ENCODE data around the gene ACSF2.

ACSF2 gene

GRCh38 chr17:50464736-50465135, 38.7 kb downstream of the ACSF2 start:
- TF ChIP-seq, protein P1, sequence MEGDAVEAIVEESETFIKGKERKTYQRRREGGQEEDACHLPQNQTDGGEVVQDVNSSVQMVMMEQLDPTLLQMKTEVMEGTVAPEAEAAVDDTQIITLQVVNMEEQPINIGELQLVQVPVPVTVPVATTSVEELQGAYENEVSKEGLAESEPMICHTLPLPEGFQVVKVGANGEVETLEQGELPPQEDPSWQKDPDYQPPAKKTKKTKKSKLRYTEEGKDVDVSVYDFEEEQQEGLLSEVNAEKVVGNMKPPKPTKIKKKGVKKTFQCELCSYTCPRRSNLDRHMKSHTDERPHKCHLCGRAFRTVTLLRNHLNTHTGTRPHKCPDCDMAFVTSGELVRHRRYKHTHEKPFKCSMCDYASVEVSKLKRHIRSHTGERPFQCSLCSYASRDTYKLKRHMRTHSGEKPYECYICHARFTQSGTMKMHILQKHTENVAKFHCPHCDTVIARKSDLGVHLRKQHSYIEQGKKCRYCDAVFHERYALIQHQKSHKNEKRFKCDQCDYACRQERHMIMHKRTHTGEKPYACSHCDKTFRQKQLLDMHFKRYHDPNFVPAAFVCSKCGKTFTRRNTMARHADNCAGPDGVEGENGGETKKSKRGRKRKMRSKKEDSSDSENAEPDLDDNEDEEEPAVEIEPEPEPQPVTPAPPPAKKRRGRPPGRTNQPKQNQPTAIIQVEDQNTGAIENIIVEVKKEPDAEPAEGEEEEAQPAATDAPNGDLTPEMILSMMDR (conservative IDR thresholded peaks at IDR 0.05) = no peak
- no peak overlapping the region for H3K27ac ChIP-seq

- H3K27ac ChIP-seq = no peak overlapping the region
- TF ChIP-seq, protein P1 (conservative IDR thresholded peaks at IDR 0.05) = no peak
Measured at GRCh38 chr17:50465171-50465570, 39.2 kb downstream of the ACSF2 start.

DNA sequence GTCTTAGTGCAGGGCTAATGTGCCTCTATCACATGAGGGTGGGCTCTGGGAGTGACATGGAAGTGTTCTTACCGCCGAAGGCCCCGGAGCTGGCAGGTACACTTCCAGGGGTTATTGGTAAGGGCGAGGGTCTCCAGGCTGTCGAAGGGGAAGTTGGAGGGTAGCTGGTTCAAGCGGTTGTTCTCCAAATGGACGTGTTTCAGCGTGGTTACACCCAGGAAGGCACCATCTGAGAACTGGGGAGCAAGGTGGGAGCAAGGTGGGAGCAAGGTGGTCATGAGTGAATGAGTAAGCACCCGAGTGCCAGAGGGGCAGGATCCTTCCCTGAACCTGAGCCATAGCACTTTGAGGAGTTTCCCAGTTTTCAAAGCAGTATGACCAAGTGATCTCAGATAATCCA, 39.6 kb downstream of the ACSF2 start:
- no peak overlapping the region for H3K27ac ChIP-seq
- TF ChIP-seq, protein P1 (conservative IDR thresholded peaks at IDR 0.05) = no peak

DNA sequence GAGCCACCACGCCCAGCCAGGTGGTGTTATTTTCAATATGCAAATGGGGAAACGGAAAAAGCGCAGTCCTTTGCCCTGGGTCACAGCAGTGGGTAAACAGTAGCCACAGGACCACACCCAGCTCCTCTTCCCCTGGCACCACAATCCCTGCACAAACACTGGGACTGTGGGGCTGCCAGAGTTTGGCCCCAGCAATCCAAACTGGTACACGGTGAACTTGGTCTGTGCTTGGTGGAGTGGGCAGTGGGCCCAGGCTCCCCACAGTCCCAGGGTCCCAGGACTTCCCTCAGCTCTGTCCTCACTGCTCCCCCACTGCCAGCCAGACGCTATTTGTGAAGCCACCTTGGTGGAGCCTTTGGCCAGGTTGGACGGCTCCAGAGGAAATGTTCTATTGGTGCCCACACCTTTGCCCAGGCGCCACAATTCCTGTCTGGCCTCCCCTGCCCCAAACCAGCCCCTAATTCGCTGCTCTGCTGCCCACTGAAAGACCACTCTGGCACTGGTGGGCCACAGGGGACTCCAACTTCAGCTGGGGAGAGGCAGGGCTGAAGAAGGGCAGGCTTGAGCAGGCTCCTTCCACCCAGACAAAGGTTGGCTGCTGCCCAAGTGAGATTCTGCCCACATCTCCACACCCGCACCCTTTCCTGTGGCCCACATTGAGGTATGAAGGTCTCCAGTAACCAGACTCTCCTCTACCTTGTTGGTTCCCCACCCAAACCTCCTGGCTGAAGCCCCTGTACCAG, 40.5 kb downstream of the ACSF2 start:
- TF ChIP-seq, protein P1 (conservative IDR thresholded peaks at IDR 0.05) = no peak
- H3K27ac ChIP-seq = no peak overlapping the region; the same call in 1 of the 2 replicates

GRCh38 chr17:50467114-50467854, 41.3 kb downstream of the ACSF2 start:
- TF ChIP-seq, protein P1 (conservative IDR thresholded peaks at IDR 0.05) = no peak
- no peak overlapping the region for H3K27ac ChIP-seq

GRCh38 chr17:50467855-50468303, 41.9 kb downstream of the ACSF2 start:
- TF ChIP-seq, protein P1 (conservative IDR thresholded peaks at IDR 0.05) = no peak
- no peak overlapping the region for H3K27ac ChIP-seq

All from VCaP (cell line).